ENCODE results near the gene FICD. TPM values are rescaled to one million over a fixed set of nuclear protein-coding genes. Genes with fewer than 3 reads are reported as not detected.

The FICD gene
- total and polyA plus RNA-seq, 4 donors = 0.63 to 14.5 (median 5.1) TPM

DNA sequence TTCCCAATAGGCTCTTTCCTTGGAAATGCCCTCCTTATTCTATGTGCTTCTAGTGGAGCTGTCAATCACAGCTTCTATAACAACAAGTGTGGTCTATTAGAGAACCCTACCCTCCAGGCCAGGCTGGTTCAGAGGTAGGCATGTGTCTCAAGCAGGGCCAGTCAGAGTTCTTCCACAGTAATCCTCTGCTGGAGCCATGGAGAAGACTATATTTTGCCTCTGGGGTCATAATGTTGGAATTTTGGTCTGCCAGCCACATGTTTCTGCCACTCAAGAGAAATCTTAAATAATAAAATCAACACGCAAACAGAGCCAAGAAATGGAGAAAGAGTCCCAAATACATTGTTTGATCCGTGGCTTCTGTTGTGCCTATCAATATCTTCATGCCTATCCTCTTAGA is 23.8 kb upstream of the FICD start:
- Histone ChIP-seq H3K4me3 (ENCODE audit: low read length in 2 of 2) (no peak overlapping the region), H3K27me3 (ENCODE audit: control insufficient read depth in 1 of 2, insufficient read depth in 2 of 2, low read length in 1 of 2) (peaks cover 0 to 1% of the 10 kb centered on the region in 2 donors), H3K27ac (ENCODE audit: low read depth in 1 of 2, low read length in 2 of 2) (no peak overlapping the region), H3K4me1 (ENCODE audit: control insufficient read depth in 1 of 2, insufficient read depth in 2 of 2, low read length in 2 of 2) (no peaks in the 10 kb centered on the region), H3K9me3 (ENCODE audit: control insufficient read depth, low read length) (peaks cover 2% of the 10 kb centered on the region), H3K36me3 (ENCODE audit: control insufficient read depth in 1 of 2, insufficient read depth in 2 of 2, low read length in 1 of 2) (no peaks in the 10 kb centered on the region)
- 48 to 59% methylated on average over 2 of the region's 2 CpGs for WGBS, 2 donors
- no peak for DNase-seq
- intact Hi-C loops (cut with DNase I) = no loop called here
- no peak for ATAC-seq (ENCODE audit: low FRiP score)

DNA sequence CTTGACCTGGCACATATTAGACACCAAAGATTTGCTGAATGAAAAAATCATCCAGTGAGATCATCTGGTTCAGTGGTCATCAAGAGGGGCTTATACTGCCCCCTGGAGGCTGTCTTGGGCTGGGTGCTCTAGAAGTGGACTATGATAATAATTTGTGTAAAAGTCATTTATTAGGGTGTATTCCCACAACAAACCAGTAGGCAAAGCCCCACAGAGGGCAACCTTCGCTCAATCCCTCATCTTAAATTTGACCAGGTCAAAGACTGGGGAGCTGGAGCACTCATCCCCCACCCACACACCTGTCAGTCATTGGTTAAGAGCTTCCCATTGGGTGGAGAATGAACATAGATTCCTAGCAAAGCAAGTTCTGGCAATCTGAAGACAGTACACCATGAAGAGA is 20.0 kb upstream of the FICD start:
- no peak overlapping the region for H3K4me3 ChIP-seq (ENCODE audit: low read length in 2 of 2)
- ATAC-seq (ENCODE audit: low FRiP score) (no peak), DNase-seq (no peak)
- H3K4me1 ChIP-seq (ENCODE audit: control insufficient read depth in 1 of 2, insufficient read depth in 2 of 2, low read length in 2 of 2) = no peaks in the 10 kb centered on the region
- H3K27ac ChIP-seq (ENCODE audit: low read depth in 1 of 2, low read length in 2 of 2) = no peak overlapping the region
- no peaks in the 10 kb centered on the region for H3K27me3 ChIP-seq (ENCODE audit: control insufficient read depth in 1 of 2, insufficient read depth in 2 of 2, low read length in 1 of 2)
- intact Hi-C loops (cut with DNase I) = no loop called here
- no peaks in the 10 kb centered on the region for H3K36me3 ChIP-seq (ENCODE audit: control insufficient read depth in 1 of 2, insufficient read depth in 2 of 2, low read length in 1 of 2)
- 38 to 53% methylated on average over 1 of the region's 1 CpG for WGBS, 2 donors
- no peaks in the 10 kb centered on the region for H3K9me3 ChIP-seq (ENCODE audit: control insufficient read depth, low read length)

DNA sequence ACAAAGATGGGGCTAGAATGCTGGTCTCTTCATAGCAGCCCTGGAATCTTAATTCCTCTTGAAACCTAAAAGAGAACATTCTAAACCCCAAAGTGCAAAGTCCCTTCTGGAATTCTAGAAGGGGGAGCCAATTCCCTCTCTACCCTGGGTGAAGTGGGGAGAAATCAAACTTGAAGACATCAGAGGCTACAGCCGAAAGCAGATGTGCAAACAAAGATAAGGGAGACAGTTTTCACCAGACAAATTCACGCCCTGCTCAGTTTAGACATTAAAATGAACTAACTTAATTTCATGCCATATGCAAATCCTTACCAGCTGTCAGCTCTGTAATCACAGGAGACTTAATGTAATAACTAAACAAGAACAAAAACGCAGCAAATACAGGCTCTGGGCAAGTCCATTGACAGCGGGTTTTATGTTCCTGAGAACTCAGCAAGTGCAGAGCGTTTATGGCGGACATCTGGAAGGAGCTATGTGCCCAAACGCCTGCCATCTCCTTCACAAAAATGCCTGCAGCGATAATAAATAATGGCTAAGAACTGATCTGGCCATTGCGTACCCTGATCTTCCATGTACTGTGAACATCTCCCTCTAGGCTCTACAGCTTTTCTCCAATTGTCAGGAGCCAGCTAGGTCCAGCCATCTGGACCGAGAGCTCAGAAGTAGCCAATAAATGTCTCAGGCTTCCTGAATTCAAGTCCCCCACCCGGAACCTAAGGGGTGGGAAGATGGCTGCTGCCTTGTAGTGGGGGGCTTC is 19.1 kb upstream of the FICD start:
- Histone ChIP-seq H3K27me3 (ENCODE audit: control insufficient read depth in 1 of 2, insufficient read depth in 2 of 2, low read length in 1 of 2) (no peaks in the 10 kb centered on the region), H3K4me3 (ENCODE audit: low read length in 2 of 2) (no peak overlapping the region), H3K4me1 (ENCODE audit: control insufficient read depth in 1 of 2, insufficient read depth in 2 of 2, low read length in 2 of 2) (no peaks in the 10 kb centered on the region), H3K9me3 (ENCODE audit: control insufficient read depth, low read length) (no peaks in the 10 kb centered on the region), H3K27ac (ENCODE audit: low read depth in 1 of 2, low read length in 2 of 2) (no peak overlapping the region), H3K36me3 (ENCODE audit: control insufficient read depth in 1 of 2, insufficient read depth in 2 of 2, low read length in 1 of 2) (no peaks in the 10 kb centered on the region)
- WGBS, 2 donors = 73 to 77% methylated on average over 11 of the region's 11 CpGs
- intact Hi-C loops (cut with DNase I) = no loop called here
- no peak for DNase-seq
- ATAC-seq (ENCODE audit: low FRiP score) = no peak

DNA sequence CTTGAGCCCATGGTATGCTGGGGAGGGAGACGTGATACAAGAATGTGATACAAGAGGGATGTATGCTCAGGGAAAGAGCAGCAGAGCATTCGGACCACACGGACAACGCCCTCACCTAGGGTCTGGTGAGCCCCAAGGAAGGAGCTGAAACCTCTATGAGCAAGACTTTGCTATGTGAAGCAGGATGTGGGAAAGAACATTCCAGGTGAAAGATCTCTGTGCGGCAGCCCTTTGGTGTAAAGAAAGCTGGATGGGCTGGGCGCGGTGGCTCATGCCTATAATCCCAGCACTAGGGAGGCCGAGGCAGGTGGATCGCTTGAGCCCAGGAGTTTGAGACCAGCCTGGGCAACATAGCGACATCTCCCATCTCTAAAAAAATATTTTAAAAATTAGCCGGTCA is 16.9 kb upstream of the FICD start:
- no peaks in the 10 kb centered on the region for H3K4me1 ChIP-seq (ENCODE audit: control insufficient read depth in 1 of 2, insufficient read depth in 2 of 2, low read length in 2 of 2)
- no peak overlapping the region for H3K27ac ChIP-seq (ENCODE audit: low read depth in 1 of 2, low read length in 2 of 2)
- 80% methylated on average over 11 of the region's 11 CpGs for WGBS, 2 donors
- ATAC-seq (ENCODE audit: low FRiP score) (no peak), DNase-seq (no peak)
- no peaks in the 10 kb centered on the region for H3K36me3 ChIP-seq (ENCODE audit: control insufficient read depth in 1 of 2, insufficient read depth in 2 of 2, low read length in 1 of 2)
- intact Hi-C loops (cut with DNase I) = no loop called here
- H3K9me3 ChIP-seq (ENCODE audit: control insufficient read depth, low read length) = peaks cover 2% of the 10 kb centered on the region
- H3K27me3 ChIP-seq (ENCODE audit: control insufficient read depth in 1 of 2, insufficient read depth in 2 of 2, low read length in 1 of 2) = no peaks in the 10 kb centered on the region
- no peak overlapping the region for H3K4me3 ChIP-seq (ENCODE audit: low read length in 2 of 2)

DNA sequence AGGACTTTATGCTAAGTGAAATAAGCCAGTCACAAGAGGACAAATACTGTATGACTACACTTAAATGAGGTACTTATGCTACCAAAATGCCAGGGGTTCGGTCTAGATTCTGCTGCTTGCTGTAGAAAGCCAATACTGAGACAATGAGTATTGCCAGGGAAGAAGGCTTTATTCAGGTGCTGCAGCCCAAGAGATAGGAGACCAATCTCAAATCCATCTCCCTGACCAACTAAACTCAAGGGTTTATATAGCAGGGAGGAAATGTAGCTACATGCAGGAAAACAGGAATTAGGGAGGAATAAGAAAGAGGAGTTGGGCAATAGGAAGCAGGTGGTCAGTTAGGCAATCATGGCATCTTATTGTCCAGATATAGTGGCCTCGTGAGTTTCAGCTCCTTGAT is 12.2 kb upstream of the FICD start:
- Histone ChIP-seq H3K36me3 (ENCODE audit: control insufficient read depth in 1 of 2, insufficient read depth in 2 of 2, low read length in 1 of 2) (no peaks in the 10 kb centered on the region), H3K27ac (ENCODE audit: low read depth in 1 of 2, low read length in 2 of 2) (no peak overlapping the region), H3K4me1 (ENCODE audit: control insufficient read depth in 1 of 2, insufficient read depth in 2 of 2, low read length in 2 of 2) (no peaks in the 10 kb centered on the region), H3K4me3 (ENCODE audit: low read length in 2 of 2) (no peak overlapping the region), H3K9me3 (ENCODE audit: control insufficient read depth, low read length) (peaks cover 2% of the 10 kb centered on the region), H3K27me3 (ENCODE audit: control insufficient read depth in 1 of 2, insufficient read depth in 2 of 2, low read length in 1 of 2) (no peaks in the 10 kb centered on the region)
- 66 to 81% methylated on average over 2 of the region's 2 CpGs for WGBS, 2 donors
- intact Hi-C loops (cut with DNase I) = no loop called here
- ATAC-seq (ENCODE audit: low FRiP score) = no peak
- DNase-seq = no peak

DNA sequence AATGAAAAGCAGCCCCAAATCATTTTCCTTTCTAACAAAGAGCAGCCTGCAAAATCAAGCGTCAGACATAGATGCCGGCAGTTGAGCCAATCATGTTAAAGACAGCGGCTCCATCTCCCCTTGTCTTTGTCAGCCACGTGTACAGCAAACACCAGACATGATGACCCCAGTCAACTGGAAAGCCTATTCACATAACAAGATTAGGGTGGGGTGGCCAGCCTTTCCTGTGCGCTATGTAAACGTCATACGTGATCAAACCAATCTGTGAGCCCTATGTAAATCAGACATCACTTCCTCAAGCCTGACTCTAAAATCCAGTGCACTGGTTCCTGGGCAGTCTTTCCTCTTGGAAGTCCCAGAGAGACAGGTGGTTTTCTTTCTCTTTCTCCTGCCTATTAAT is 9.9 kb upstream of the FICD start:
- intact Hi-C loops (cut with DNase I) = no loop called here
- Histone ChIP-seq H3K9me3 (ENCODE audit: control insufficient read depth, low read length) (peaks cover 2% of the 10 kb centered on the region), H3K36me3 (ENCODE audit: control insufficient read depth in 1 of 2, insufficient read depth in 2 of 2, low read length in 1 of 2) (no peaks in the 10 kb centered on the region), H3K4me1 (ENCODE audit: control insufficient read depth in 1 of 2, insufficient read depth in 2 of 2, low read length in 2 of 2) (no peaks in the 10 kb centered on the region), H3K4me3 (ENCODE audit: low read length in 2 of 2) (no peak overlapping the region), H3K27me3 (ENCODE audit: control insufficient read depth in 1 of 2, insufficient read depth in 2 of 2, low read length in 1 of 2) (no peaks in the 10 kb centered on the region), H3K27ac (ENCODE audit: low read depth in 1 of 2, low read length in 2 of 2) (no peak overlapping the region)
- ATAC-seq (ENCODE audit: low FRiP score) (no peak), DNase-seq (no peak)
- WGBS, 2 donors = 73 to 76% methylated on average over 7 of the region's 7 CpGs

DNA sequence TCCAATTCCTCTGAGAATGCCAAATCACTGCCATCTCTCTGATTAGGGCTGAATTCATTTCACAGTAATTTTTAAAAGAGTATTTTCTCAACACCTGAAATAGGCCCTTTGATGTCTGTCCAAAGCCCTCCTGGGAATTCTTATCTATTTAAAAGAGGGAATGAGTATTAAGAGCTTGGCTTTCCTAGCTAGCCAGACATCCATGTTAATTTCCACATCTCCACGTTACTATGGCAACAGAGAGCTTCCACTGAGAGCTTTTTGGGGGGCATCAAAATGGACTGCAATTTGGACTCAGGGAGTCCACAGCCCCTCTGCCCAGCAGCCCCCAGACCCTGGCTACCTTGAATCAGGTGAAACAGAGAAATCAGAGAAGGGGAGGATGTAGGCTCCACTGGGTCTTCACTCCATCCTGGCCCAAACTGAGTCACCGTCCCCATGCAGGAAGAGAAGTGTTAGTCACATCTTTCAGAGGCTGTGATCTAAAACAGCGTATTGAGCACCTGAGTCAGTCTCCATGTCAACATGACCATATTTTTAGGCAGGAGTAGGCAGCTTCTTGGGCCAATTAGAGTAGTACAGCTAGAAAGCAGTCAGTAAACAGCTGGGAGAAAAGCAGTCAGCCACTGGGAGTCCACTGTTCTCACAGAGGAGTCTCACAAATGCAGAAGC is 7.0 kb upstream of the FICD start:
- Histone ChIP-seq H3K4me1 (ENCODE audit: control insufficient read depth in 1 of 2, insufficient read depth in 2 of 2, low read length in 2 of 2) (no peaks in the 10 kb centered on the region), H3K4me3 (ENCODE audit: low read length in 2 of 2) (no peak overlapping the region), H3K9me3 (ENCODE audit: control insufficient read depth, low read length) (no peaks in the 10 kb centered on the region), H3K27ac (ENCODE audit: low read depth in 1 of 2, low read length in 2 of 2) (no peak overlapping the region), H3K36me3 (ENCODE audit: control insufficient read depth in 1 of 2, insufficient read depth in 2 of 2, low read length in 1 of 2) (no peaks in the 10 kb centered on the region), H3K27me3 (ENCODE audit: control insufficient read depth in 1 of 2, insufficient read depth in 2 of 2, low read length in 1 of 2) (no peaks in the 10 kb centered on the region)
- intact Hi-C loops (cut with DNase I) = no loop called here
- WGBS, 2 donors = 63 to 69% methylated on average over 3 of the region's 3 CpGs
- ATAC-seq (ENCODE audit: low FRiP score) (no peak), DNase-seq (no peak)

DNA sequence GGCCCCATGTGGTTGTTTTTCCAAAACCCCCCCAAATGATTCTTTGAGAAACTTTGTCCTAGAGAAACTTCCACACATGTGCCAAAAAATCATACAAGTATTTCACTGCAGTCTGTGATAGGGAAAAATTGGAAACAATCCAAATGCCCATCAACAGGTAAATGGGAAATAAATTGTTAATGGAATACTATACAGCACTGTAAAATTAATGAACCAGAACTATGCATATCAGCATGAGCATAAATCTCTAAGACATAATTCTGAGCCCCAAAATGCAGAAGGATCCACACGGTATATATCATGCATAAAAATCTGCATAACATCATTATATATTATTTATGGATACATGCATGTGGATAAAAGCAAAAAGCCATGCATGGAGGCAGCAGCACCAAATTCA is 5.3 kb upstream of the FICD start:
- no peak overlapping the region for H3K4me3 ChIP-seq (ENCODE audit: low read length in 2 of 2)
- intact Hi-C loops (cut with DNase I) = loop anchor here (2.0 to 5.0 kb wide), 4 partner anchors 208 to 518 kb away; no protein-coding TSS in a partner anchor
- no peaks in the 10 kb centered on the region for H3K4me1 ChIP-seq (ENCODE audit: control insufficient read depth in 1 of 2, insufficient read depth in 2 of 2, low read length in 2 of 2)
- H3K27ac ChIP-seq (ENCODE audit: low read depth in 1 of 2, low read length in 2 of 2) = no peak overlapping the region
- ATAC-seq (ENCODE audit: low FRiP score) = no peak
- no peaks in the 10 kb centered on the region for H3K27me3 ChIP-seq (ENCODE audit: control insufficient read depth in 1 of 2, insufficient read depth in 2 of 2, low read length in 1 of 2)
- DNase-seq = no peak
- no peaks in the 10 kb centered on the region for H3K9me3 ChIP-seq (ENCODE audit: control insufficient read depth, low read length)
- no peaks in the 10 kb centered on the region for H3K36me3 ChIP-seq (ENCODE audit: control insufficient read depth in 1 of 2, insufficient read depth in 2 of 2, low read length in 1 of 2)
- 83 to 92% methylated on average over 1 of the region's 1 CpG for WGBS, 2 donors

DNA sequence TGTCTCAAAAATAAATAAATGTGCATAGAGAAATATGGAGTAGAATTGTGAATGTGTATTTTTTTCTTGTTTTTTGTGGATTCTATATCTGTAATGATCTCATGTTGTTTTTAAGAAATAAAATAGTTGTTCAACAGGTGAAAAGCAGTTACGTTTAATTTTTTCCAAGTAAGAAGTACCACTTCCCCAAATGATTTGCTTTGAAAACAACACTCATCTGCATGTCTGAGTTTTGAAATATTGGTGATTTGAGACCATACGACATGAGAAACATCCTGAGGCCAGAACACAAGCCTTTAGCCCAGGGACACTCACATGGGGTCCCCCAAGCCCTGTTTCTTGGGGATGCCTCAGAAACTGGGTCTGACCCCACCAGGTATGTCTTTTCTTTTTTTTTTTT is 4.2 kb upstream of the FICD start:
- intact Hi-C loops (cut with DNase I) = loop anchor here (2.0 to 5.0 kb wide), 4 partner anchors 209 to 519 kb away; no protein-coding TSS in a partner anchor
- Histone ChIP-seq H3K9me3 (ENCODE audit: control insufficient read depth, low read length) (no peaks in the 10 kb centered on the region), H3K27ac (ENCODE audit: low read depth in 1 of 2, low read length in 2 of 2) (no peak overlapping the region), H3K4me1 (ENCODE audit: control insufficient read depth in 1 of 2, insufficient read depth in 2 of 2, low read length in 2 of 2) (no peaks in the 10 kb centered on the region), H3K36me3 (ENCODE audit: control insufficient read depth in 1 of 2, insufficient read depth in 2 of 2, low read length in 1 of 2) (no peaks in the 10 kb centered on the region), H3K4me3 (ENCODE audit: low read length in 2 of 2) (no peak overlapping the region), H3K27me3 (ENCODE audit: control insufficient read depth in 1 of 2, insufficient read depth in 2 of 2, low read length in 1 of 2) (no peaks in the 10 kb centered on the region)
- ATAC-seq (ENCODE audit: low FRiP score) (no peak), DNase-seq (no peak)
- 66 to 68% methylated on average over 2 of the region's 2 CpGs for WGBS, 2 donors
